ENCODE measurements around the gene MED10. TPM values are rescaled to one million over a fixed set of nuclear protein-coding genes. Genes with fewer than 3 reads are reported as not detected.

The MED10 gene
- total and polyA plus RNA-seq, 7 donors = 29.2 to 67.6 (median 38.4) TPM

DNA sequence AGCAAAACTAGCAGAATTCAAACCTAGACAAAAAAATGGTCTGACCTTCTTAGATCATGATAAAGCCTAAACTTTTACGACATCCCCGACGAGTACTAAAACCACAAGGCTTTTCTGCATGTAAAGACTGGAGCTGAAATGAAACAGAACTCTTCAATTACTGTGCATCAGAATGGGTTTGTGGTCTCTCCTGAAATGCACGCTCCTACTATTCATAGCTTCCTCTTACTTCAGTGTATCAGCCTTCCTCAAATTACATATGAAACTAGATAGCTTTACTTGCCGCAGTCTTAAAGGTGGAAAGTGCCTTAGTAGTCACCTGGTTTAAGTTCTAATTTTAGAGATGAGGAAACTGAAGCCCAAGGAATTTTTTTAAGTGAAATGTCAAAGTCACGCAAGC lies 24.6 kb upstream of the MED10 start:
- H3K36me3 ChIP-seq = no peaks in the 10 kb centered on the region
- no peak overlapping the region for H3K27ac ChIP-seq
- intact Hi-C loops (cut with DNase I) = no loop called here
- no peak for TF ChIP-seq EP300 (IDR thresholded peaks at IDR 0.05)
- TF ChIP-seq POLR2A (IDR thresholded peaks at IDR 0.05) = no peak
- TF ChIP-seq CTCF (IDR thresholded peaks at IDR 0.05) = no peak
- no peak for TF ChIP-seq POLR2AphosphoS5 (IDR thresholded peaks at IDR 0.05)
- no peaks in the 10 kb centered on the region for H3K9me3 ChIP-seq
- H3K27me3 ChIP-seq = no peaks in the 10 kb centered on the region
- H3K4me3 ChIP-seq = no peak overlapping the region
- 54 to 76% methylated on average over 6 of the region's 6 CpGs for WGBS, 2 donors
- no peaks in the 10 kb centered on the region for H3K4me1 ChIP-seq
- no peak for DNase-seq

DNA sequence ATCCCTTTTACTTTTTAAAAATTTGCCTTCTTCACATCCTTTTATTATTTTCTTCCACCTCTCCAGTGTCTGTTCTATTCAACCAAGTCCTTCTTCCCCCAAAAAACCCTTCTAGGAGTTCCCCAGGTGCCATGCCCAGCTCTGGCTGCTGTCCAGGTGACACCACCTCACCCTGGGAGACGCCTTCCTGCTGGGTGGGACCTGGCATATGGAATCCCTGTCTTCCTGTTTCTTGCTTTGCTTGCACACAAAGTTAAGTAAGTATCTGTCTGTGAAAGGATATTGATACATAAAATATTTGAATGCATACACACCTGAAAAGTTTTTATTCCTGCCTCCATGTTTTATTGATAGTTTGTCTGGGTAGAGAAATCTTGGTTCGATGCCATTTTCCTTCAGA lies 23.1 kb upstream of the MED10 start:
- Histone ChIP-seq H3K27me3 (no peaks in the 10 kb centered on the region), H3K4me3 (no peak overlapping the region), H3K27ac (no peak overlapping the region), H3K4me1 (no peaks in the 10 kb centered on the region), H3K36me3 (no peaks in the 10 kb centered on the region), H3K9me3 (no peaks in the 10 kb centered on the region)
- DNase-seq = no peak
- TF ChIP-seq CTCF (IDR thresholded peaks at IDR 0.05) (no peak), EP300 (IDR thresholded peaks at IDR 0.05) (no peak), POLR2AphosphoS5 (IDR thresholded peaks at IDR 0.05) (no peak), POLR2A (IDR thresholded peaks at IDR 0.05) (no peak)
- intact Hi-C loops (cut with DNase I) = no loop called here
- 54 to 75% methylated on average over 2 of the region's 2 CpGs for WGBS, 2 donors

GRCh38 chr5:6399980-6400910 lies 21.9 kb upstream of the MED10 start:
- H3K27me3 ChIP-seq = no peaks in the 10 kb centered on the region
- no peaks in the 10 kb centered on the region for H3K36me3 ChIP-seq
- no peak for DNase-seq
- intact Hi-C loops (cut with DNase I) = no loop called here
- WGBS, 2 donors = 85 to 86% methylated on average over 13 of the region's 13 CpGs
- H3K4me1 ChIP-seq = no peaks in the 10 kb centered on the region
- H3K9me3 ChIP-seq = no peaks in the 10 kb centered on the region
- H3K4me3 ChIP-seq = no peak overlapping the region
- H3K27ac ChIP-seq = no peak overlapping the region
- TF ChIP-seq POLR2A (IDR thresholded peaks at IDR 0.05) = no peak
- no peak for TF ChIP-seq CTCF (IDR thresholded peaks at IDR 0.05)
- TF ChIP-seq EP300 (IDR thresholded peaks at IDR 0.05) = no peak
- TF ChIP-seq POLR2AphosphoS5 (IDR thresholded peaks at IDR 0.05) = no peak

- Histone ChIP-seq H3K4me3 (no peak overlapping the region), H3K27ac (no peak overlapping the region), H3K9me3 (no peaks in the 10 kb centered on the region), H3K4me1 (no peaks in the 10 kb centered on the region), H3K27me3 (peaks cover 0 to 6% (median 0%) of the 10 kb centered on the region in 3 donors), H3K36me3 (no peaks in the 10 kb centered on the region)
- DNase-seq = no peak
- no peak for TF ChIP-seq CTCF (IDR thresholded peaks at IDR 0.05)
- intact Hi-C loops (cut with DNase I) = no loop called here
- WGBS, 2 donors = 85 to 87% methylated on average over 14 of the region's 14 CpGs
Measured at GRCh38 chr5:6398570-6399230, 20.4 kb upstream of the MED10 start.
